Uterus (tissue), 2 donors: ENCODE data around the gene PITHD1.

Experiments used
- CTCF ChIP-seq, 4 experiments: fragments of 200-600 bp in 2 of 4; fragments of 450-650 bp in 2 of 4; sonication (generic) in 2 of 4; IDR thresholded peaks; one replicate each; pipeline ENCODE4 v1.5.1; 2016 to 2019; ENCODE audit warnings: antibody characterized with exemption in 4 of 4, mild to moderate bottlenecking in 2 of 4, moderate library complexity in 1 of 4
- POLR2A ChIP-seq, 2 donors: fragments of 450-650 bp; IDR thresholded peaks; one replicate each; pipeline ENCODE4 v1.6.1; 2016; ENCODE audit warnings: antibody characterized with exemption in 2 of 2, mild to moderate bottlenecking in 1 of 2, moderate library complexity in 1 of 2

DNA sequence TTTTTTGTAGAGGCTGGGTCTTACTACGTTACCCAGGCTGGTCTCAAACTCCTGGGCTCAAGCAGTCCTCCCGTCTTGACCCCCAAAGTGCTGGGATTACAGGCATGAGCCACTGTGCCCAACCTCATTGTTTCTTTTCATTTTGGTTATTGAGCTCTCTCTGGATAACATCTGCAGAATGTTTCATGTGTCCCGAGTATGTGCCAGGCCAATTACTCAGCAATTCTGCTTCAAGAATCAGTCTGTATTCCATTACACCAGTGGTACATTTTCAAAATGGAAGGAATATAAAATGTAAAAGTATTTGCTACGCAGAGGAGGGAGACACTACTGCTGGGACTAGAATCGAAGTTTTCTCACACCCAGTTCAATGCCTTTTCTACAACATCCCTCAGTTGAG lies 36.6 kb upstream of the PITHD1 start:
- TF ChIP-seq CTCF (IDR thresholded peaks at IDR 0.05) (no peak), POLR2A (IDR thresholded peaks at IDR 0.05) (no peak)
